Left lobe of liver (tissue), 2 donors: Measurements from ENCODE around the gene LGALS3. TPM values are rescaled to one million over a fixed set of nuclear protein-coding genes. Genes with fewer than 3 reads are reported as not detected.
"Not testable (repeated sequence)": the region's sequence is repeated elsewhere in the genome, so short reads cannot be mapped to it uniquely, and the experiment has no call there.

Source experiments
- ATAC-seq: fragments of 200-7000 bp; cut with Tn5 transposase; one replicate; pipeline ENCODE4 v1.9.1; 2020; ENCODE audit warnings: mild to moderate bottlenecking, moderate library complexity
- DNase-seq: peaks from one replicate; pipeline ENCODE4 v3.0.0-alpha.2; 2020; ENCODE audit warnings: low spot score
- total RNA-seq: library from RNA; stranded (reverse); gene quantifications from one replicate; pipeline ENCODE4 v1.2.1, GENCODE V29; 2021
- donor health status: DM: no; HTN: no; CAD: no; lungs with moderate emphysema.
- donor health status: DM: no; HTN: yes; CAD: no.

LGALS3 gene
- total RNA-seq = 3.9 TPM

GRCh38 chr14:55129086-55129427, at the start of gene LGALS3:
Gene LGALS3 (plus strand): TSS chr14:55129252. CDS start chr14:55137374, 8,122 bp downstream.
- DNase-seq = no peak

GRCh38 chr14:55079961-55080360, 49.1 kb upstream of the LGALS3 start:
- ATAC-seq, DNase-seq: not testable (repeated sequence)

More at GRCh38 chr14:55129086-55129427, at the start of gene LGALS3:
- peak; percentile 80 for ATAC-seq

GRCh38 chr14:55084401-55085059, 44.5 kb upstream of the LGALS3 start:
- DNase-seq = no peak
- no peak for ATAC-seq

GRCh38 chr14:55085060-55085660, 43.9 kb upstream of the LGALS3 start:
- ATAC-seq (no peak), DNase-seq (no peak)

- DNase-seq = no peak
- no peak for ATAC-seq
These were observed 42.1 kb upstream of the LGALS3 start for GRCh38 chr14:55086938-55087337.

- DNase-seq = no peak
- ATAC-seq = no peak
These were observed 40.7 kb upstream of the LGALS3 start for GRCh38 chr14:55088356-55088755.

DNA sequence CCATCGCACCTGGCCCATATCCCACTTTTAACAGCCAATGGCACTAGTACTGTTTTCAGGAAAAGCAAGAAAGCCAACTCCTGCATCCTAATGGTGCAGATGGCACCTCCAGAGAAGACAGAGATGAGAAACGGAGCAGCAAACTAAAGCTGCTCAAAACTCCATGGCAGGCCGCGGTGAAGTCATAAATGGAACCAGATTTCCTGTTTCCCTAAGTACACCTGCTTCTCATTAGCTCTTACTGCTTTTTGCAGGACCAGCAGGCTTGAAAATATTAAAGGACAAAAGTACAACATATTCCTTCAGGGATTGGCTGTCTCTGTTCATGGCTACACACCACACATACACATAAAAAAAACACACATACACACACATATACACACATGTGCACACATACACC, 36.7 kb upstream of the LGALS3 start:
- DNase-seq (no peak), ATAC-seq (no peak)

DNA sequence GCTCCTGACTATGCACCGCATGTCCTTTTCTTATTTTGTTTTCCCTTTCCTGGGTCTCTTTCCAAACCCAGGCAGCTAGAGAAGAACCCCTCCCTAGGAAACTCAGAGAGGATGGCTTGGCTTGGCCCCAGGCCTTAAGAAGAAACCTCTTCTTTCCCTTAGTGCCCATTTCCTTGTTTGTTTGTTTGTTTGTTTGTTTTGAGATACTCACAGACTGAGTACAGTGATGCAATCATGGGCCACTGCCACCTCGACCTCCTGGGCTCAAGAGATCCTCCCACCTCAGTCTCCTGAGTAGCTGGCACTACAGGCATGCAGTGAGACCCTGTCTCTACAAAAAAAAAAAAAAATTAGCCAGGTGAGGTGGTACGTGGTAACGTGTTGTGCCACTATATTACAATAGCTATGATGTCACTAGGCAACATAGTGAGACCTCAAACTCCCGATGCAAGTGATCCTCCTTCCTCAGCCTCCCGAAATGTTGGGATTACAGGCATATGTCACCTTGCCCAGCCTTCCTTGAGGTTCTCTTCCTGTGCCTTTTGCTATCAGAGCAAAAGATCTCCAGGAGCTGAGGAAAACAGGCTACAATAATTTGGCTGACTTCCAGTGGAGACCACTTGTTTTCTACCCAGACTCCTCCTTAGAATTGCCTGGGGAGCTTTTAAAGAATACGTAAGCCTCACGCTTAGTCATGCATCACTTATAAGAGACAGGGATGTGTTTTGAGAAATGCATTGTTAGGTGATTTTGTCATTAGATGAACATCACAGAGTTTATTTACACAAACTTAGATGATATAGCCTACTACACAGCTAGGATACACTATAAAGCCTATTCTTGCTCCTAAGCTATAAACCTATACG, 34.5 kb upstream of the LGALS3 start:
- DNase-seq = no peak
- no peak for ATAC-seq

GRCh38 chr14:55097881-55098560, 31.0 kb upstream of the LGALS3 start:
- ATAC-seq (no peak), DNase-seq (no peak)

DNA sequence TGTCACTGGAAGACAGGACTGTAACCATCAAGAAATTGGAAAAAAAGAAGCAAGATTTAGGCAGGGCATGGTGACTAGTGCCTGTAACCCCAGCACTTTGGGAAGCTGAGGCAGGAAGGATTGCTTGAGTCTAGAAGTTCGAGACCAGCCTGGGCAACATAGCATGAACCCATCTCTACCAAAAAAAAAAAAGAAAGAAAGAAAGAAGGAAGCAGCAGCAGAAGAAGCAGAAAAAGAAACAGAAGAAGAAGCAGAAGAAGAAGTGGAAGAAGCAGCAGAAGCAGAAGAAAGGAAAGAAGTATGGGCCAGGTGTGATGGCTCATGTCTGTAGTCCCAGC, 30.5 kb upstream of the LGALS3 start:
- DNase-seq (no peak), ATAC-seq (no peak)

DNA sequence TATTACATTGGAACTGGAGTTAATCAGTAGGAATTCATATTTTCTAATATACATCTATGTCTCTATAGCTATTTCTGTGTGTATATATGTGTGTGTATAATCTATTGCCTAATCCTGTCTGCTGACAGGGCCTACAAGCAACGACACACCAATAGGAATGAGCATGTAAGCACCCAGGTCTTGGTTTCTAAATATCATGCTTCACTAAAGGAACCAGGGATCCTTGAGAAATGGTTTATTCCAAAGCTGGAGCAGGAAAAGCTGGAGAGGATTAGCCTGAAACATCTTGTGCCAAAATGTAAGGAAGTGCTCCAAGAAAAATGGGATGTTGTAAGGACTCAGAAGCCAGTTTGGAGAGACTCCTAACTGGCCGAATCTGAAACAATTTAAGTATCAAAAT, 29.3 kb upstream of the LGALS3 start:
- DNase-seq = no peak
- no peak for ATAC-seq

DNA sequence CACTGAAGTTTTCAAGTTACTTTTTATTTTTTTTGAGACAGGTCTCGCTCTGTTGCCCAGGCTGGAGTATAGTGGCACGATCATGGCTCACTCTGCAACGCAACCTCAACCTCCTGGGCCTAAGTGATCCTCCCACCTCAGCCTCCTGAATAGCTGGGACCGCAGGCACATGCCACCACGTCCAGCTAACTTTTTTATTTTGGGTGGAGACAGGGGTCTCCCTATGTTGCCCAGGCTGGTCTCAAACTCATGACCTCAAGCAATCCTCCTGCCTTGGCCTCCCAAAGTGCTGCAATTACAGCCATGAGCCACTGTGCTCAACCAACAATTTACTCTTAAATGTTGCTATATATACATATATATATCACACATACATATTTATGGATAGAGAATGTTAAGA, 27.4 kb upstream of the LGALS3 start:
- DNase-seq (no peak), ATAC-seq (no peak)

DNA sequence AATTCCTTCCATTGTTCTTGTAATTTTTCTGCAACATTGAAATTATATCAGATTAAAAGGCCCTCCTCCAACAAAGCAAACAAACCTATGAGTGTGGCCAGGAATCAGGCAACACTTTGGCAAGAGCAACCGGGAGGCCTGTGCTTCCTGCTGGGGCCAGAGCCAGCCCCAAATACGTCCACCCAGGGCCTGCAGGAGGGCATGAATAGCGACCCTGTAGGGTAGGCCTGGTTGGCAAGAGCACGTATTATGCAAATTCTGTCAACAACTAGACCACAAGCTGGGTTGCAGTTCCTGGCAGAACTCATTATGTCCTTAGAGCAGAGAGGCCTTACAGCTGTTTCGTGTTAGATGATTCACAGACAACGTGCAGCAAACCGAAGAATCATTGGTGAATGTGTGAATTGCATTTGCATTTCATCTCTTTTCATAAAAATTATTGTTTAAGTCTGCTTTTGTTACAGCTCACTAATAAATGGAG, 26.9 kb upstream of the LGALS3 start:
- peak; percentile 98 for ATAC-seq
- DNase-seq = peak; percentile 78

GRCh38 chr14:55103005-55103640, 25.9 kb upstream of the LGALS3 start:
- DNase-seq = no peak

GRCh38 chr14:55103971-55104954, 24.8 kb upstream of the LGALS3 start:
- DNase-seq (no peak), ATAC-seq (no peak)

More at GRCh38 chr14:55103005-55103640, 25.9 kb upstream of the LGALS3 start:
- peak; percentile 8 for ATAC-seq

- ATAC-seq (no peak), DNase-seq (no peak)
These were observed 23.1 kb upstream of the LGALS3 start for GRCh38 chr14:55105991-55106390.

GRCh38 chr14:55107766-55108554, 21.1 kb upstream of the LGALS3 start:
- ATAC-seq (peak; percentile 83), DNase-seq (peak; percentile 57)

- DNase-seq = no peak
- no peak for ATAC-seq
These were observed 19.2 kb upstream of the LGALS3 start for GRCh38 chr14:55109836-55110235.
